GM21515 (cell line): ENCODE data around the gene PRKN.

ENCODE experiments used
- ATAC-seq: cut with Tn5 transposase; IDR thresholded peaks from one replicate; pipeline ENCODE4 v1.9.1; 2021; ENCODE audit not compliant: unreplicated experiment

Gene PRKN

GRCh38 chr6:162078667-162079066 lies 648.9 kb downstream of the PRKN start:
- ATAC-seq, result no peak

- no peak for ATAC-seq
Observed at GRCh38 chr6:162078126-162078525, 649.4 kb downstream of the PRKN start.

- ATAC-seq, result no peak
Observed at GRCh38 chr6:162076816-162077215, 650.8 kb downstream of the PRKN start.

GRCh38 chr6:162074641-162075275 lies 652.8 kb downstream of the PRKN start:
- no peak for ATAC-seq

GRCh38 chr6:162070639-162071038 lies 656.9 kb downstream of the PRKN start:
- ATAC-seq, result no peak

GRCh38 chr6:162069995-162070394 lies 657.6 kb downstream of the PRKN start:
- ATAC-seq, result no peak

GRCh38 chr6:162068340-162068739 lies 659.2 kb downstream of the PRKN start:
- ATAC-seq, result no peak

- no peak for ATAC-seq
Observed at GRCh38 chr6:162063666-162064065, 663.9 kb downstream of the PRKN start.

- no peak for ATAC-seq
Observed at GRCh38 chr6:162058281-162058875, 669.2 kb downstream of the PRKN start.

- no peak for ATAC-seq
Observed at GRCh38 chr6:162056745-162057144, 670.8 kb downstream of the PRKN start.

- ATAC-seq, result no peak
Observed at GRCh38 chr6:162056061-162056460, 671.5 kb downstream of the PRKN start.

GRCh38 chr6:162055365-162055764 lies 672.2 kb downstream of the PRKN start:
- ATAC-seq, result no peak

- no peak for ATAC-seq
Observed at GRCh38 chr6:162053084-162053483, 674.5 kb downstream of the PRKN start.

GRCh38 chr6:162050579-162050978 lies 677.0 kb downstream of the PRKN start:
- no peak for ATAC-seq

- ATAC-seq, result no peak
Observed at GRCh38 chr6:162046324-162046723, 681.2 kb downstream of the PRKN start.

- ATAC-seq, result no peak
Observed at GRCh38 chr6:162032620-162033019, 694.9 kb downstream of the PRKN start.

GRCh38 chr6:162029873-162030576 lies 697.5 kb downstream of the PRKN start:
- ATAC-seq, result no peak

- no peak for ATAC-seq
Observed at GRCh38 chr6:162026843-162027242, 700.7 kb downstream of the PRKN start.

- no peak for ATAC-seq
Observed at GRCh38 chr6:162026031-162026430, 701.5 kb downstream of the PRKN start.

GRCh38 chr6:162019349-162019748 lies 708.2 kb downstream of the PRKN start:
- no peak for ATAC-seq

- ATAC-seq, result no peak
Observed at GRCh38 chr6:162017536-162017935, 710.0 kb downstream of the PRKN start.

GRCh38 chr6:162014069-162014811 lies 713.3 kb downstream of the PRKN start:
- no peak for ATAC-seq
